ENCODE data around the gene BSPRY. TPM values are rescaled to one million over a fixed set of nuclear protein-coding genes. Genes with fewer than 3 reads are reported as not detected.

Gene BSPRY
- total RNA-seq (0.58 and 0.59 TPM in 2 replicates), polyA plus RNA-seq (0.42 and 0.78 TPM in 2 replicates), polyA minus RNA-seq (0.78 TPM in 1 of 2 replicates, not detected in the other)
- 0.49 TPM for total RNA-seq (2013)

GRCh38 chr9:113349445-113350094, at the start of gene BSPRY:
Gene BSPRY, plus strand, starts transcription at chr9:113349541. Its CDS starts 39 bp downstream, at chr9:113349580.
- peak within 1 kb of the TSS; percentile 79 for H3K4me2 ChIP-seq (replicated peaks; ENCODE audit: low read depth, low read length, poor library complexity, severe bottlenecking)
- ATAC-seq (ENCODE audit: low read depth) (peak; percentile 58), DNase-seq (peak; percentile 56)
- Mint-ChIP-seq H3K4me1 (peaks cover 25% of the 10 kb centered on the region), H3K4me3 (peak within 1 kb of the TSS; percentile 85), H3K9me3 (ENCODE audit: insufficient read depth) (no peaks in the 10 kb centered on the region), H3K27ac (peak within 1 kb of the TSS; percentile 46), H3K27me3 (peaks cover 14% of the 10 kb centered on the region)
- TF ChIP-seq EZH2 (IDR thresholded peaks at IDR 0.05; ENCODE audit: borderline replicate concordance, insufficient read depth, low read depth, low read length, poor library complexity, severe bottlenecking): no peak
- TF ChIP-seq, protein P1, sequence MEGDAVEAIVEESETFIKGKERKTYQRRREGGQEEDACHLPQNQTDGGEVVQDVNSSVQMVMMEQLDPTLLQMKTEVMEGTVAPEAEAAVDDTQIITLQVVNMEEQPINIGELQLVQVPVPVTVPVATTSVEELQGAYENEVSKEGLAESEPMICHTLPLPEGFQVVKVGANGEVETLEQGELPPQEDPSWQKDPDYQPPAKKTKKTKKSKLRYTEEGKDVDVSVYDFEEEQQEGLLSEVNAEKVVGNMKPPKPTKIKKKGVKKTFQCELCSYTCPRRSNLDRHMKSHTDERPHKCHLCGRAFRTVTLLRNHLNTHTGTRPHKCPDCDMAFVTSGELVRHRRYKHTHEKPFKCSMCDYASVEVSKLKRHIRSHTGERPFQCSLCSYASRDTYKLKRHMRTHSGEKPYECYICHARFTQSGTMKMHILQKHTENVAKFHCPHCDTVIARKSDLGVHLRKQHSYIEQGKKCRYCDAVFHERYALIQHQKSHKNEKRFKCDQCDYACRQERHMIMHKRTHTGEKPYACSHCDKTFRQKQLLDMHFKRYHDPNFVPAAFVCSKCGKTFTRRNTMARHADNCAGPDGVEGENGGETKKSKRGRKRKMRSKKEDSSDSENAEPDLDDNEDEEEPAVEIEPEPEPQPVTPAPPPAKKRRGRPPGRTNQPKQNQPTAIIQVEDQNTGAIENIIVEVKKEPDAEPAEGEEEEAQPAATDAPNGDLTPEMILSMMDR (IDR thresholded peaks at IDR 0.05): no peak
- H4K20me1 ChIP-seq (ENCODE audit: control insufficient read depth, insufficient read depth, low read length, poor library complexity, severe bottlenecking): no peaks in the 10 kb centered on the region
- under 1% methylated on average over 67 of the region's 71 CpGs for WGBS (ENCODE audit: insufficient coverage)
- H3K27me3 ChIP-seq (replicated peaks in 1 of 4; ENCODE audit: control extremely low read depth in 1 of 4, control insufficient read depth in 3 of 4, insufficient read depth in 4 of 4, low read length in 3 of 4): peaks cover 0 to 17% (median 1%) of the 10 kb centered on the region in 4 experiments
- ChIA-PET POLR2A (interaction anchor here (0.6 to 2.1 kb wide), 4 partner anchors 10 to 27 kb away, joined by 3 to 7 read pairs (median 4); partner anchors contain the start of genes HDHD3 and WDR31), CTCF (interaction anchor here (2.2 kb wide), 1 partner anchor 10 kb away, joined by 10 read pairs; the partner anchor contains the start of gene WDR31)
- intact Hi-C loops (cut with micrococcal nuclease): loop anchor here (2.0 kb wide), 1 partner anchor 13 kb away; no protein-coding TSS in a partner anchor
- peak within 1 kb of the TSS; percentile 64 for H3K9ac ChIP-seq (ENCODE audit: low read length)
- no peaks in the 10 kb centered on the region for H3K36me3 ChIP-seq (replicated peaks in 1 of 2; ENCODE audit: control extremely low read depth in 1 of 2, control insufficient read depth in 1 of 2, extremely low read depth in 1 of 2, insufficient read depth in 2 of 2, low read length in 1 of 2)
- H3K4me1 ChIP-seq (ENCODE audit: control insufficient read depth in 2 of 2, insufficient read depth in 2 of 2, low read length in 2 of 2): peaks cover 19 to 22% of the 10 kb centered on the region in 2 donors
- no peak within 1 kb of the TSS for H3K27ac ChIP-seq (ENCODE audit: low read length in 2 of 2)
- H3K9me3 ChIP-seq (ENCODE audit: control extremely low read depth in 1 of 3, control insufficient read depth in 2 of 3, insufficient read depth in 1 of 3, low read length in 2 of 3): no peaks in the 10 kb centered on the region
- H3K79me2 ChIP-seq (ENCODE audit: control insufficient read depth, insufficient read depth, low read length): no peaks in the 10 kb centered on the region
- peak within 1 kb of the TSS; percentile 15 to 58 (median 52) for H3K4me3 ChIP-seq (ENCODE audit: control extremely low read depth in 1 of 5, extremely low read depth in 1 of 5, insufficient read depth in 1 of 5, low read depth in 2 of 5, low read length in 4 of 5)
- H2AFZ ChIP-seq (ENCODE audit: insufficient read depth, low read depth, low read length, poor library complexity, severe bottlenecking): peak within 1 kb of the TSS; percentile 72

DNA sequence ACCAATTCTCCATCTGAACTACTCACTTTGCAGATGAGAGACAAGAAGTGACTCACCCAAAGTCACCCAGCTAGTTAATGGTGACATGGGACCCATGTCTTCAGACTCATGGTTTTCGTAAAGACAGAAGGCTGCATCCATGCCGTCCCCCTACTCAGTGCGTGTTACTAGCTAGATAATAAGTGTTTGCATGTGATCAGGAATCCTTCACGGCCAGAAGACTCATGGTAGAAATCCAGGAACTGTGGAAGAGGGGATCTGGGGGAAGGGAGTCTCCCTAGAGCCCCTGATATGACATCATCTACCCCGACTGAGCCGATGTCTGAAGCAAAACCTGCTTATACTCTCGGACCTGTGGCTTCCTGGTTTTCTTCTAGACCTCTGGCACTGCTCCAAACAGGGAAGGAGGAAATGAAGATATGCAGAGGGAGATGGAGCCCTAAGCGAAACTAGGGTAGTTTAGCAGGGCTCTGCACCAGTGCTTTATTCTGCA, 49.5 kb upstream of the BSPRY start:
- WGBS (ENCODE audit: insufficient coverage): 54% methylated on average over 5 of the region's 8 CpGs
- DNase-seq: no peak

More for the DNA sequence above, 49.5 kb upstream of the BSPRY start:
- Mint-ChIP-seq H3K4me1 (no peaks in the 10 kb centered on the region), H3K27me3 (peaks cover 27% of the 10 kb centered on the region), H3K4me3 (no peak overlapping the region), H3K27ac (no peak overlapping the region), H3K9me3 (ENCODE audit: insufficient read depth) (no peaks in the 10 kb centered on the region)
- ChIA-PET CTCF (interaction anchor here (0.7 kb wide), 1 partner anchor 10 kb away, joined by 5 read pairs; no protein-coding TSS in a partner anchor), POLR2A (no interaction called here)
- Histone ChIP-seq H3K36me3 (replicated peaks in 1 of 2; ENCODE audit: control extremely low read depth in 1 of 2, control insufficient read depth in 1 of 2, extremely low read depth in 1 of 2, insufficient read depth in 2 of 2, low read length in 1 of 2) (no peaks in the 10 kb centered on the region), H3K4me3 (ENCODE audit: control extremely low read depth in 1 of 5, extremely low read depth in 1 of 5, insufficient read depth in 1 of 5, low read depth in 2 of 5, low read length in 4 of 5) (no peak overlapping the region), H3K4me2 (replicated peaks; ENCODE audit: low read depth, low read length, poor library complexity, severe bottlenecking) (no peak overlapping the region), H3K79me2 (ENCODE audit: control insufficient read depth, insufficient read depth, low read length) (no peaks in the 10 kb centered on the region), H3K4me1 (ENCODE audit: control insufficient read depth in 2 of 2, insufficient read depth in 2 of 2, low read length in 2 of 2) (no peaks in the 10 kb centered on the region), H3K9ac (ENCODE audit: low read length) (no peak overlapping the region), H4K20me1 (ENCODE audit: control insufficient read depth, insufficient read depth, low read length, poor library complexity, severe bottlenecking) (no peaks in the 10 kb centered on the region), H3K27me3 (replicated peaks in 1 of 4; ENCODE audit: control extremely low read depth in 1 of 4, control insufficient read depth in 3 of 4, insufficient read depth in 4 of 4, low read length in 3 of 4) (peaks cover 0 to 5% (median 0%) of the 10 kb centered on the region in 4 experiments), H3K9me3 (ENCODE audit: control extremely low read depth in 1 of 3, control insufficient read depth in 2 of 3, insufficient read depth in 1 of 3, low read length in 2 of 3) (no peaks in the 10 kb centered on the region), H3K27ac (ENCODE audit: low read length in 2 of 2) (no peak overlapping the region), H2AFZ (ENCODE audit: insufficient read depth, low read depth, low read length, poor library complexity, severe bottlenecking) (no peak overlapping the region)
- intact Hi-C loops (cut with micrococcal nuclease): no loop called here
- no peak for ATAC-seq (ENCODE audit: low read depth)
- TF ChIP-seq, protein P1 (IDR thresholded peaks at IDR 0.05): no peak
- TF ChIP-seq EZH2 (IDR thresholded peaks at IDR 0.05; ENCODE audit: borderline replicate concordance, insufficient read depth, low read depth, low read length, poor library complexity, severe bottlenecking): no peak

Measured in B cell (primary cell).